Neural progenitor cell (in vitro differentiated cells): ENCODE measurements around the gene NUP62. TPM values are rescaled to one million over a fixed set of nuclear protein-coding genes. Genes with fewer than 3 reads are reported as not detected.

Experiments used
- DNase-seq: peaks from one replicate; pipeline ENCODE4 v3.0.0-alpha.2; 2016; ENCODE audit warnings: low spot score
- H2AFZ ChIP-seq: fragments of 200-600 bp; sonication (generic); replicated peaks from 2 replicates; pipeline ENCODE4 v1.6.1; 2016; ENCODE audit warnings: antibody characterized with exemption
- H3F3A ChIP-seq: fragments of 200-600 bp; sonication (generic); 2 replicates; pipeline ENCODE4 v1.6.1; 2016; ENCODE audit warnings: antibody characterized with exemption, low read depth
- H3K27ac ChIP-seq: fragments of 200-600 bp; sonication (generic); 2 replicates; pipeline ENCODE4 v1.5.1; 2016; ENCODE audit warnings: mild to moderate bottlenecking
- H3K27me3 ChIP-seq: fragments of 200-600 bp; sonication (generic); 2 replicates; pipeline ENCODE4 v1.6.1; 2016; ENCODE audit warnings: mild to moderate bottlenecking, moderate library complexity
- H3K36me3 ChIP-seq: fragments of 200-600 bp; sonication (generic); 2 replicates; pipeline ENCODE4 v1.5.1; 2016
- H3K4me1 ChIP-seq: fragments of 200-600 bp; sonication (generic); 2 replicates; pipeline ENCODE4 v1.6.1; 2016; ENCODE audit warnings: mixed run types
- H3K4me2 ChIP-seq: fragments of 200-600 bp; sonication (generic); 2 replicates; pipeline ENCODE4 v1.6.1; 2016
- H3K4me3 ChIP-seq: fragments of 200-600 bp; sonication (generic); 2 replicates; pipeline ENCODE4 v1.5.1; 2016
- H3K79me2 ChIP-seq: fragments of 200-600 bp; sonication (generic); 2 replicates; pipeline ENCODE4 v1.6.1; 2016; ENCODE audit warnings: low read depth
- H3K9ac ChIP-seq: fragments of 200-600 bp; sonication (generic); 2 replicates; pipeline ENCODE4 v1.6.1; 2016
- H3K9me3 ChIP-seq: fragments of 200-600 bp; sonication (generic); 2 replicates; pipeline ENCODE4 v1.5.1; 2016; ENCODE audit warnings: low read depth
- H4K20me1 ChIP-seq: fragments of 200-600 bp; sonication (generic); 2 replicates; pipeline ENCODE4 v1.6.1; 2016; ENCODE audit warnings: low read depth
- H3K27ac Mint-ChIP-seq: 3 replicates; pipeline ENCODE4 v1.8.0; 2021; ENCODE audit warnings: mixed read lengths
- H3K27me3 Mint-ChIP-seq: 2 replicates; pipeline ENCODE4 v1.8.0; 2022; ENCODE audit warnings: low read depth, mild to moderate bottlenecking, inconsistent platforms, moderate library complexity, mixed read lengths; ENCODE audit not compliant: insufficient read depth
- H3K36me3 Mint-ChIP-seq: 3 replicates; pipeline ENCODE4 v1.8.0; 2021; ENCODE audit warnings: mixed read lengths
- H3K4me1 Mint-ChIP-seq: 3 replicates; pipeline ENCODE4 v1.8.0; 2021; ENCODE audit warnings: mixed read lengths
- H3K4me3 Mint-ChIP-seq: 3 replicates; pipeline ENCODE4 v1.8.0; 2021; ENCODE audit warnings: mild to moderate bottlenecking, moderate library complexity, mixed read lengths
- H3K9me3 Mint-ChIP-seq: 3 replicates; pipeline ENCODE4 v1.8.0; 2020; ENCODE audit warnings: mixed read lengths
- CTCF ChIP-seq: fragments of 200-600 bp; sonication (generic); IDR thresholded peaks from 2 replicates; pipeline ENCODE4 v1.5.1; 2017; ENCODE audit warnings: antibody characterized with exemption, mild to moderate bottlenecking
- EZH2 ChIP-seq: fragments of 200-600 bp; sonication (generic); IDR thresholded peaks from 2 replicates; pipeline ENCODE4 v1.6.1; 2017; ENCODE audit warnings: antibody characterized with exemption, mild to moderate bottlenecking, moderate library complexity
- EZH2phosphoT487 ChIP-seq: fragments of 200-600 bp; sonication (generic); IDR thresholded peaks from 2 replicates; pipeline ENCODE4 v1.6.1; 2017; ENCODE audit warnings: antibody characterized with exemption
- microRNA-seq: library from miRNA; unstranded; fragments of <30 nt; microRNA quantifications from one replicate; pipeline ENCODE4, GENCODE V29; 2016
- total RNA-seq: library from RNA; depleted of rRNA; stranded (reverse); fragments of >200 nt; gene quantifications from 2 replicates; pipeline ENCODE4 v1.2.3, GENCODE V29; 2015; ENCODE audit warnings: low replicate concordance

Gene NUP62
- total RNA-seq, 1 donor from 2014 or later, result 48.2 TPM

DNA sequence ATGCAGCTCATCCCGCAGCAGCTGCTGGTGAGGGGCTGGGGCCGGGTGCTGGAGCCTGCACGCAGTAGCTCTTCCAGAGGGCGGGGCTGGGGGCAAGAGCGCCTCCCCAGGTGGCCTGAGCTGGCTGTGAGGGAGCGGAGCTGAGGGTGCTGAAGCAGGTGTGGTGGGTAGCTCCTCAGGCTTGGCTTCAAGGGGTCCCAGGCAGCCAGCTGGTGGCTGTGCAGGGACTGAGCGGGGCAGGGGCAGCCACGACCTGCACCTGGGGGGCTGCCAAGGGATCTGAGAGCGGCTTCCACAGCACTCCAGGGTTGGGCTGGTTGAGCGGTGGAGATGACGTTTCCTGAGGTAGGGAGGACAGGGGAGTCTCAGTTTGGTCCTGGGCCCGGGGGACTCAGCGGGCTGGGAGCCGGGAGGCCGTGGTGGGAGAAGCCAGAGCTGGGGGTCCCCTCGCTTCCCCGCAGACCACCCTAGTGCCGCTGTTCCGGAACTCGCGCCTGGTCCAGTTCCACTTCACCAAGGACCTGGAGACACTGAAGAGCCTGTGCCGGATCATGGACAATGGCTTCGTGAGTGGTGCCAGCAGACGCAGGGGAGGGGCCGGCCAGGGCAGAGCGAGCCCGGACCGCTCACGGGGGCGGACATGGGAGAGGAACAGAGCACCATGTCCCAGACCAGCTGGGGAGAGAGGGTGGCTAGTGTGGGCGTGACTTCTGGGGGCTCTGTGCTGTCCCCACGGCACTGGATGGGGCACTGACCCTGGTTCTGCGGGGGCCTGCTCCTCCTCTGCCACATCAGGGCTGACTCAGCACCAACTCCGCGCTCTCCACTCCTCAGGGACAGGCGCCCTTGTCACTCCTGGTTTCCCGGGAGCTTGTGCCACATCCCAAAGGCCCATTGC lies 71.0 kb downstream of the NUP62 start:
- Histone ChIP-seq H3K36me3 (no peaks in the 10 kb centered on the region), H2AFZ (no peak overlapping the region)
- H3K4me3 Mint-ChIP-seq, result no peak overlapping the region

DNA sequence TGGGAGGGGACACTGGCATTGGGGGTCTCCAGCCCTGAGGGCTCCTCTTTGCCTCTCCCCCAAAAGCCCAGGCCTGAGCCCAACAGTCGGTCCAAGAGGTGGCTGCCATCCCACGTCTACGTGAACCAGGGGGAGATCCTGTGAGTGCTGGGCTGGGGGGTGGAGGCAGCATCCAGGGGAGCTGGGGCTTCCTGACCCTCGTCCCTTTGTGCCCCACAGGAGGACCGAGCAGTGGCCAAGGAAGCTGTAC lies 71.5 kb downstream of the NUP62 start:
- Histone ChIP-seq H2AFZ (no peak overlapping the region), H3K4me2 (no peak overlapping the region), H4K20me1 (peaks cover 99% of the 10 kb centered on the region), H3F3A (peaks cover 85% of the 10 kb centered on the region), H3K79me2 (peaks cover 36% of the 10 kb centered on the region), H3K4me3 (no peak overlapping the region), H3K9ac (no peak overlapping the region), H3K27ac (peak overlapping the region; percentile 76), H3K36me3 (no peaks in the 10 kb centered on the region), H3K27me3 (no peaks in the 10 kb centered on the region), H3K4me1 (peaks cover 4% of the 10 kb centered on the region), H3K9me3 (no peaks in the 10 kb centered on the region)
- no peaks in the 10 kb centered on the region for H3K9me3 Mint-ChIP-seq
- peaks cover 18% of the 10 kb centered on the region for H3K4me1 Mint-ChIP-seq
- peaks cover 14% of the 10 kb centered on the region for H3K36me3 Mint-ChIP-seq
- TF ChIP-seq CTCF (no peak), EZH2phosphoT487 (no peak), EZH2 (no peak)
- H3K27ac Mint-ChIP-seq, result no peak overlapping the region
- H3K4me3 Mint-ChIP-seq, result no peak overlapping the region
- H3K27me3 Mint-ChIP-seq, result peaks cover 20% of the 10 kb centered on the region
- no peak for DNase-seq

More for the DNA sequence above, 71.0 kb downstream of the NUP62 start:
- no peaks in the 10 kb centered on the region for H3K9me3 ChIP-seq
- H3K4me2 ChIP-seq, result no peak overlapping the region
- Mint-ChIP-seq H3K4me1 (peaks cover 17% of the 10 kb centered on the region), H3K9me3 (no peaks in the 10 kb centered on the region), H3K36me3 (peaks cover 17% of the 10 kb centered on the region), H3K27ac (no peak overlapping the region), H3K27me3 (peaks cover 19% of the 10 kb centered on the region)
- no peak overlapping the region for H3K4me3 ChIP-seq
- TF ChIP-seq CTCF, result no peak
- no peak for TF ChIP-seq EZH2phosphoT487
- TF ChIP-seq EZH2, result no peak
- DNase-seq, result no peak
- H3K79me2 ChIP-seq, result peaks cover 36% of the 10 kb centered on the region
- peak overlapping the region; percentile 53 for H3K27ac ChIP-seq
- no peaks in the 10 kb centered on the region for H3K4me1 ChIP-seq
- no peaks in the 10 kb centered on the region for H3K27me3 ChIP-seq
- H3F3A ChIP-seq, result peaks cover 85% of the 10 kb centered on the region
- no peak overlapping the region for H3K9ac ChIP-seq
- peaks cover 99% of the 10 kb centered on the region for H4K20me1 ChIP-seq

DNA sequence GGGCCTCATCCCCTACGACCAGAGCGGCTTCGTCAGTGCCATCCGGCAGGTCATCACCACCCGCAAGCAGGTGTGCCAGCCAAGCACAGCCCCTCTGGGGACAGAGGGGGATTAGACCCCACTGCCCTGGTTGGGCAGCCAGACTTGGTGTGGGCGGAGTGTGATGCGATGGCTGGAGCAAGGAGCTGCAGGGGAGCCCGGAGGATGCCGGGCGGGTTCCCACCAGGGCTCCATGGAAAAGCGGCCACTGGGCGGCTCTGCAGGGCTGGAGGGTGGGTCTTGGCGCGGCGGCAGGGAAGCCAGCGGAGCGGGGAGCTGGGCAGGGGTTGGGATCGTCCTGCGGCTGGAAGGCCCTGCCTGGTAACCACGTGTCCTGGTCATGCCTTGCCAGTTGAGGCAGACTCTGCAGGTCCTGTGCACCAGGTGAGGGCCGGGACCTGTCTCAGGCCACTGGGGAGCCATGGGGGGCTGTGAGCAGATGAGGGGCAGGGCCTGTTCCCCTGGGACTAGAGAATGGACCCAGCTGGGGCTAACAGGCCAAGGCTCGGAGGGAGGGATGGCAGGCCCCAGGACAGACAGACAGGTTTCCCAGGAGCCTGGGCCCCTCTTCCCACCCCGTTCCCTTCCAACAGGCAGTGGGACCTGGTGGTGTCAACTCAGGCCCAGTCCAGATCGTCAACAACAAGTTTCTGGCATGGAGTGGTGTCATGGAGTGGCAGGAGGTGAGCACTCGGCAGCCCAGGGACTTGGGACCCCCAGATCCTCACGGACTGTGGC lies 72.1 kb downstream of the NUP62 start:
- Histone ChIP-seq H3K79me2 (peaks cover 42% of the 10 kb centered on the region), H3K4me3 (no peak overlapping the region), H3K4me2 (no peak overlapping the region), H3K27ac (peak overlapping the region; percentile 76), H3K9ac (no peak overlapping the region), H3K27me3 (no peaks in the 10 kb centered on the region), H3K9me3 (no peaks in the 10 kb centered on the region), H3K4me1 (peaks cover 10% of the 10 kb centered on the region), H4K20me1 (peaks cover 99% of the 10 kb centered on the region), H3K36me3 (no peaks in the 10 kb centered on the region), H3F3A (peaks cover 82% of the 10 kb centered on the region), H2AFZ (no peak overlapping the region)
- no peak for TF ChIP-seq CTCF
- TF ChIP-seq EZH2, result no peak
- no peak for TF ChIP-seq EZH2phosphoT487
- H3K4me3 Mint-ChIP-seq, result peak overlapping the region; percentile 18
- no peak for DNase-seq
- peaks cover 23% of the 10 kb centered on the region for H3K4me1 Mint-ChIP-seq
- peaks cover 17% of the 10 kb centered on the region for H3K36me3 Mint-ChIP-seq
- H3K27ac Mint-ChIP-seq, result no peak overlapping the region
- H3K9me3 Mint-ChIP-seq, result no peaks in the 10 kb centered on the region
- peaks cover 24% of the 10 kb centered on the region for H3K27me3 Mint-ChIP-seq

Small RNA genes within 50 kb of the gene (microRNA-seq; reads per million reads assigned to microRNA genes)
- not detected for gene MIR4750

Other genes with a start within 250 kb of the NUP62 start
- 6.0 and 9.4 TPM in 2 replicates for gene ADM5, start 239.9 kb downstream of the NUP62 start, total RNA-seq
- 51.7 and 105 TPM in 2 replicates for gene CPT1C, start 238.4 kb downstream of the NUP62 start, total RNA-seq
- gene TSKS, start 166.2 kb downstream of the NUP62 start, total RNA-seq, result 0.37 TPM in 1 of 2 replicates, not detected in the other
- gene AP2A1, start 162.5 kb downstream of the NUP62 start, total RNA-seq, result 61.6 and 137 TPM in 2 replicates
- 24.6 and 37.8 TPM in 2 replicates for gene FUZ, start 116.2 kb downstream of the NUP62 start, total RNA-seq
- gene MED25, start 111.2 kb downstream of the NUP62 start, total RNA-seq, result 44.9 and 54.1 TPM in 2 replicates
- 63.5 and 218 TPM in 2 replicates for gene PTOV1, start 78.3 kb downstream of the NUP62 start, total RNA-seq
- 41.1 and 72.4 TPM in 2 replicates for gene PNKP, start 61.9 kb downstream of the NUP62 start, total RNA-seq
- 2.3 and 13.6 TPM in 2 replicates for gene AKT1S1, start 52.1 kb downstream of the NUP62 start, total RNA-seq
- 10.4 and 15.9 TPM in 2 replicates for gene TBC1D17, start 51.8 kb downstream of the NUP62 start, total RNA-seq
- 0.56 TPM in 1 of 2 replicates, not detected in the other for gene IL4I1, start 32.6 kb downstream of the NUP62 start, total RNA-seq
- 1.6 and 10.6 TPM in 2 replicates for gene ATF5, start 299 bp downstream of the NUP62 start, total RNA-seq
- gene SIGLEC11, start 31.7 kb upstream of the NUP62 start, total RNA-seq, result not detected in 2 replicates
- gene VRK3, start 95.9 kb upstream of the NUP62 start, total RNA-seq, result 21.6 and 48.0 TPM in 2 replicates
- gene ZNF473, start 96.5 kb upstream of the NUP62 start, total RNA-seq, result 9.7 and 14.7 TPM in 2 replicates
- not detected in 2 replicates for gene IZUMO2, start 233.8 kb upstream of the NUP62 start, total RNA-seq